ENCODE results near the gene PEX5.
"Not testable (repeated sequence)": the region's sequence is repeated elsewhere in the genome, so short reads cannot be mapped to it uniquely, and the experiment has no call there.

PEX5 gene

GRCh38 chr12:7219599-7220243 lies 30.2 kb downstream of the PEX5 start:
- DNase-seq, result peak; percentile 83

- no peak for DNase-seq
Measured at GRCh38 chr12:7221486-7221885, 32.0 kb downstream of the PEX5 start.

- DNase-seq, result no peak
Measured at GRCh38 chr12:7229741-7230140, 40.3 kb downstream of the PEX5 start.

GRCh38 chr12:7241404-7242005 lies 52.0 kb downstream of the PEX5 start:
- DNase-seq, result no peak

DNA sequence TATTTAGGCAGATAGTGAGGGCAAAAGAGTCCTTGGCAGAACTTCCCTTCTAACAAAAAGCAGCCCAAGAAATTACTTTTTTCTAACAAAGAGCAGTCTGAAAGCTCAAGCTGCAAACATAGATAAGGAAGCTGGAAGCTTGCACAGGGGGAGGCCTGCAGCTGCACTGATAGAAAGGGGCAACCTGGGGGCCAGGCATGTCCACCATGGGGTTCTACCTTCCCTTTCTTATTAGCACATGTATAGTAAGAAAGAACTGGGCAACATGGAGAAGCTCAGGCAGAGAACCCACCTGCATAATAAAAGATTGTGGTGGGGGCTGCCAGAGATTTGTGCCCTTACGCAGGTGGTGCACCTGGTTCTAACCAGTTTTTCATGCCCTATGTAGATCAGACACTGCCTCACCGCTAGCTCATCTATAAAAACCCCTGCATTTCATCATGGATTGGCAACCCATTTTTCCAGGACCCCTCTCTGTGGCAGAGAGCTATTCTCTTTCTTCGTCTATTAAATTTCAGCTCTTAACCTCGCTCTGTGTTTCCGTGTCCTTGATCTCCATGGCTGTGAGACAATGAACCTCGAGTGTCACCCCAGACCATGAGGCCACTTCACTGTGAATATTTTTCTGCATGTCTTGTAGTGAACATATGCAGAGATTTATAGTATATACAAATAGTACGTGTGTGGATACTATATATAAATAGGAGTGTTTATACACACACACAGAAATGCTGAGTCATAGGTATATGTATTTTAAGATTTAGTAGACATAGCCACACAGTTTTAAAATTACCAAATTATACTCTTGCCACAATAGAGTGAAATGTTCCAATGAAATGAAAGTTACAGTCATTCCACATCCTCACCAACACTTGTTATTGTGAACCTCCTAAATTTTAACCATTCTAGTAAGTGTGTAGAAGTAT lies 53.0 kb downstream of the PEX5 start:
- DNase-seq, result no peak

- not testable (repeated sequence) for DNase-seq
Measured at GRCh38 chr12:7251328-7251996, 62.0 kb downstream of the PEX5 start.

DNA sequence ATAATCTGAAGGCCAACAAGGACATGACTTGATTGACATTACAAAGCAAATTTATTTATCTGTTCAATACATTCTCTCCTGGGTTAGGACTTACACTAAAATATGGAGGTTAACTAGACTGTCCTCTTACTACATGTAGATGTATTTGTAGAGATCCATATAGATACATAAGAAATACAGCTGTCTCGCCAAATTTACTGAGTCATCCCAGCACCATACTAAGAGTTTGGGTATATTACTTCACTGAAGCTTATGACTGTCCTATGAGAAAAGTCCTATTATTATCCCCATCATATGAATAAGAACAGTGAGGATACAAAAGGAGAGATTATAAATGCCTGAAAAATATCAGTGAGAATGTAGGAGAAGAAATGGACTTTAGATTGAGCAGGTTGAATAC lies 69.6 kb downstream of the PEX5 start:
- no peak for DNase-seq

Measured in activated CD8-positive, alpha-beta memory T cell treated with anti-CD3 and anti-CD28 coated beads for 24 hours (primary cell).